HCT116 (cell line): Measurements from ENCODE around the gene MUC13.

Experiments used
- CTCF ChIP-seq, 3 experiments: fragments of 200-600 bp in 1 of 3; sonication (generic) in 1 of 3; IDR thresholded peaks in 2 of 3; conservative IDR thresholded peaks in 1 of 3; 2 replicates each; pipeline ENCODE4 v1.5.1; 2012 to 2017; ENCODE audit warnings: low read depth in 2 of 3, low read length in 2 of 3, antibody characterized with exemption in 1 of 3, borderline replicate concordance in 1 of 3, control low read depth in 1 of 3, mild to moderate bottlenecking in 1 of 3, mixed read lengths in 1 of 3, mixed run types in 1 of 3, moderate library complexity in 1 of 3; ENCODE audit not compliant: insufficient read depth in 1 of 3
- MAX ChIP-seq: IDR thresholded peaks from 2 replicates; pipeline ENCODE4 v1.6.1; 2012
- POLR2A ChIP-seq: IDR thresholded peaks from 2 replicates; pipeline ENCODE4 v1.7.0; 2011; ENCODE audit warnings: borderline replicate concordance; ENCODE audit not compliant: insufficient read depth, insufficient read length; ENCODE audit errors: extremely low read depth
- SIN3A ChIP-seq: IDR thresholded peaks from 2 replicates; pipeline ENCODE4 v1.6.1; 2012; ENCODE audit warnings: low read depth
- ZNF274 ChIP-seq: fragments of 200-500 bp; sonication (Bioruptor generic); IDR thresholded peaks from 2 replicates; pipeline ENCODE4 v1.6.1; 2014; ENCODE audit warnings: mild to moderate bottlenecking, low read depth, low read length, inconsistent platforms

- no peak for TF ChIP-seq CTCF (IDR thresholded peaks at IDR 0.05 in 2 of 3, conservative IDR thresholded peaks at IDR 0.05 in 1 of 3; ENCODE audit: borderline replicate concordance in 1 of 3, insufficient read depth in 1 of 3, low read depth in 2 of 3, low read length in 2 of 3)
- TF ChIP-seq SIN3A = no peak
- TF ChIP-seq POLR2A = no peak
- no peak for TF ChIP-seq ZNF274
- TF ChIP-seq MAX = no peak
Observed at GRCh38 chr3:124915254-124915653, 19.3 kb downstream of the MUC13 start.
